Liver (tissue), 9 donors: Measurements from ENCODE around the gene CLIC5. TPM values are rescaled to one million over a fixed set of nuclear protein-coding genes. Genes with fewer than 3 reads are reported as not detected.

ENCODE experiments used
- DNase-seq: peaks from one replicate; pipeline ENCODE4 v3.0.0-alpha.2; 2017; ENCODE audit warnings: low spot score
- H3K27ac ChIP-seq, 2 donors: one replicate each; pipeline ENCODE4 v1.7.0; 2013; ENCODE audit warnings: inconsistent platforms in 2 of 2, low read length in 2 of 2, control low read depth in 1 of 2, low read depth in 1 of 2, mild to moderate bottlenecking in 1 of 2
- H3K27me3 ChIP-seq, 4 donors: one replicate each; pipeline versions ENCODE4 v1.6.1 to v1.7.0; 2013; ENCODE audit warnings: low read length in 3 of 4, inconsistent platforms in 1 of 4, mild to moderate bottlenecking in 1 of 4, moderate library complexity in 1 of 4; ENCODE audit not compliant: control insufficient read depth in 4 of 4, insufficient read depth in 4 of 4
- H3K36me3 ChIP-seq, 4 donors: one replicate each; pipeline versions ENCODE4 v1.6.1 to v1.7.0; 2013; ENCODE audit warnings: low read length in 3 of 4, mild to moderate bottlenecking in 3 of 4, low read depth in 1 of 4, moderate library complexity in 1 of 4; ENCODE audit not compliant: control insufficient read depth in 4 of 4, insufficient read depth in 3 of 4
- H3K4me1 ChIP-seq, 4 donors: one replicate each; pipeline versions ENCODE4 v1.6.1 to v1.7.0; 2013; ENCODE audit warnings: low read length in 3 of 4, mild to moderate bottlenecking in 3 of 4, moderate library complexity in 1 of 4; ENCODE audit not compliant: control insufficient read depth in 4 of 4, insufficient read depth in 4 of 4
- H3K4me3 ChIP-seq, 3 donors: one replicate each; pipeline versions ENCODE4 v1.6.1 to v1.7.0; 2013; ENCODE audit warnings: low read length in 3 of 3, control low read depth in 1 of 3, low read depth in 1 of 3, mild to moderate bottlenecking in 1 of 3
- H3K9ac ChIP-seq, 2 donors: one replicate each; pipeline ENCODE4 v1.7.0; 2013; ENCODE audit warnings: low read length in 2 of 2, mild to moderate bottlenecking in 2 of 2, moderate library complexity in 2 of 2, control low read depth in 1 of 2, low read depth in 1 of 2
- H3K9me3 ChIP-seq, 4 donors: one replicate each; pipeline versions ENCODE4 v1.6.1 to v1.7.0; 2013; ENCODE audit warnings: low read length in 3 of 4; ENCODE audit not compliant: control insufficient read depth in 4 of 4
- EGR1 ChIP-seq, 2 donors: IDR thresholded peaks; 2 replicates each; pipeline ENCODE4 v1.6.1; 2016 to 2018; ENCODE audit warnings: antibody characterized with exemption in 2 of 2, low read depth in 2 of 2
- FOXA1 ChIP-seq: IDR thresholded peaks from 2 replicates; pipeline ENCODE4 v1.6.1; 2016; ENCODE audit warnings: antibody characterized with exemption
- FOXA2 ChIP-seq: IDR thresholded peaks from 2 replicates; pipeline ENCODE4 v1.6.1; 2016; ENCODE audit warnings: antibody characterized with exemption
- GABPA ChIP-seq, 2 donors: IDR thresholded peaks in 1 of 2; conservative IDR thresholded peaks in 1 of 2; 2 replicates each; pipeline ENCODE4 v1.6.1; 2016; ENCODE audit warnings: antibody characterized with exemption in 2 of 2, mild to moderate bottlenecking in 1 of 2, moderate library complexity in 1 of 2
- HNF4A ChIP-seq, 2 donors: conservative IDR thresholded peaks; 2 replicates each; pipeline ENCODE4 v1.6.1; 2016; ENCODE audit warnings: antibody characterized with exemption in 2 of 2, mild to moderate bottlenecking in 2 of 2
- HNF4G ChIP-seq: IDR thresholded peaks from 2 replicates; pipeline ENCODE4 v1.6.1; 2016; ENCODE audit warnings: antibody characterized with exemption
- JUND ChIP-seq, 2 donors: IDR thresholded peaks; 2 replicates each; pipeline ENCODE4 v1.6.1; 2016; ENCODE audit warnings: antibody characterized with exemption in 2 of 2
- MAX ChIP-seq: IDR thresholded peaks from 2 replicates; pipeline ENCODE4 v1.6.1; 2016; ENCODE audit warnings: antibody characterized with exemption
- NR2F2 ChIP-seq: IDR thresholded peaks from 2 replicates; pipeline ENCODE4 v1.6.1; 2016; ENCODE audit warnings: antibody characterized with exemption
- RAD21 ChIP-seq, 2 donors: IDR thresholded peaks; 2 replicates each; pipeline ENCODE4 v1.6.1; 2016; ENCODE audit warnings: antibody characterized with exemption in 2 of 2, mild to moderate bottlenecking in 2 of 2
- REST ChIP-seq: IDR thresholded peaks from 2 replicates; pipeline ENCODE4 v1.6.1; 2016; ENCODE audit warnings: antibody characterized with exemption, mild to moderate bottlenecking
- RXRA ChIP-seq, 2 donors: IDR thresholded peaks; 2 replicates each; pipeline ENCODE4 v1.6.1; 2017 to 2018; ENCODE audit warnings: antibody characterized with exemption in 2 of 2, mild to moderate bottlenecking in 1 of 2
- SP1 ChIP-seq: IDR thresholded peaks from 2 replicates; pipeline ENCODE4 v1.6.1; 2018; ENCODE audit warnings: antibody characterized with exemption, mild to moderate bottlenecking
- TAF1 ChIP-seq: conservative IDR thresholded peaks from 2 replicates; pipeline ENCODE4 v1.6.1; 2016; ENCODE audit warnings: antibody characterized with exemption, mild to moderate bottlenecking
- YY1 ChIP-seq: IDR thresholded peaks from 2 replicates; pipeline ENCODE4 v1.6.1; 2016; ENCODE audit warnings: antibody characterized with exemption, mild to moderate bottlenecking
- WGBS: extraction: QIAGEN DNeasy Blood & Tissue Kit; methylation state at CpG from one replicate; pipeline ENCODE4 v1.1.7; 2013; 5-methylcytosine and 5-hydroxymethylcytosine counted together
- polyA plus RNA-seq, 2 donors: library from polyadenylated mRNA; stranded (reverse) in 1 of 2; unstranded in 1 of 2; fragments of 200-250 nt in 1 of 2; fragments of >200 nt in 1 of 2; fragmentation: Nextera tagmentation in 1 of 2; extraction: Ambion mirVana in 1 of 2; gene quantifications; one replicate each; pipeline versions ENCODE4 v1.2.1 to v1.2.3, GENCODE V29; 2013 to 2015
- total RNA-seq, 2 donors: library from RNA; depleted of rRNA; stranded (reverse); fragments of >200 nt; gene quantifications; one replicate each; pipeline ENCODE4 v1.2.3, GENCODE V29; 2014
- TF ChIP-seq, protein P1 (sequence below): fragments of 150-350 bp; IDR thresholded peaks from 2 replicates; pipeline ENCODE4 v1.5.1; 2017; ENCODE audit warnings: improper control_type of control experiment, low read depth, low read length; ENCODE audit not compliant: missing input control
- TF ChIP-seq, protein P2 (sequence below): IDR thresholded peaks from 2 replicates; pipeline ENCODE4 v1.6.1; 2016; ENCODE audit warnings: antibody characterized with exemption
- TF ChIP-seq, protein P3 (sequence below): IDR thresholded peaks from 2 replicates; pipeline ENCODE4 v1.6.1; 2016; ENCODE audit warnings: antibody characterized with exemption
- donor health status: healthy.
- donor health status: healthy.
- donor health status: healthy.
- donor health status: healthy.
- donor health status: healthy.

Gene CLIC5
- total and polyA plus RNA-seq, 4 donors = 0.05 to 0.33 (median 0.14) TPM

- TF ChIP-seq REST (no peak), YY1 (no peak), GABPA (IDR thresholded peaks at IDR 0.05 in 1 of 2, conservative IDR thresholded peaks at IDR 0.05 in 1 of 2) (no peak), HNF4G (no peak)
- TF ChIP-seq, protein P1, sequence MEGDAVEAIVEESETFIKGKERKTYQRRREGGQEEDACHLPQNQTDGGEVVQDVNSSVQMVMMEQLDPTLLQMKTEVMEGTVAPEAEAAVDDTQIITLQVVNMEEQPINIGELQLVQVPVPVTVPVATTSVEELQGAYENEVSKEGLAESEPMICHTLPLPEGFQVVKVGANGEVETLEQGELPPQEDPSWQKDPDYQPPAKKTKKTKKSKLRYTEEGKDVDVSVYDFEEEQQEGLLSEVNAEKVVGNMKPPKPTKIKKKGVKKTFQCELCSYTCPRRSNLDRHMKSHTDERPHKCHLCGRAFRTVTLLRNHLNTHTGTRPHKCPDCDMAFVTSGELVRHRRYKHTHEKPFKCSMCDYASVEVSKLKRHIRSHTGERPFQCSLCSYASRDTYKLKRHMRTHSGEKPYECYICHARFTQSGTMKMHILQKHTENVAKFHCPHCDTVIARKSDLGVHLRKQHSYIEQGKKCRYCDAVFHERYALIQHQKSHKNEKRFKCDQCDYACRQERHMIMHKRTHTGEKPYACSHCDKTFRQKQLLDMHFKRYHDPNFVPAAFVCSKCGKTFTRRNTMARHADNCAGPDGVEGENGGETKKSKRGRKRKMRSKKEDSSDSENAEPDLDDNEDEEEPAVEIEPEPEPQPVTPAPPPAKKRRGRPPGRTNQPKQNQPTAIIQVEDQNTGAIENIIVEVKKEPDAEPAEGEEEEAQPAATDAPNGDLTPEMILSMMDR = no peak
Measured at GRCh38 chr6:45998524-45998923, 17.1 kb downstream of the CLIC5 start (continued).

GRCh38 chr6:45997875-45998506, 17.7 kb downstream of the CLIC5 start:
- Histone ChIP-seq H3K36me3 (no peaks in the 10 kb centered on the region), H3K4me3 (no peak overlapping the region), H3K27ac (no peak overlapping the region), H3K4me1 (no peaks in the 10 kb centered on the region), H3K27me3 (no peaks in the 10 kb centered on the region), H3K9ac (no peak overlapping the region), H3K9me3 (no peaks in the 10 kb centered on the region)
- TF ChIP-seq RAD21 (IDR thresholded peaks at IDR 0.05) (no peak), REST (no peak), GABPA (IDR thresholded peaks at IDR 0.05 in 1 of 2, conservative IDR thresholded peaks at IDR 0.05 in 1 of 2) (no peak), HNF4A (conservative IDR thresholded peaks at IDR 0.05) (no peak), TAF1 (no peak), SP1 (no peak), FOXA2 (no peak), EGR1 (IDR thresholded peaks at IDR 0.05; ENCODE audit: low read depth in 2 of 2) (no peak), FOXA1 (no peak), NR2F2 (no peak), JUND (IDR thresholded peaks at IDR 0.05) (no peak), RXRA (IDR thresholded peaks at IDR 0.05) (no peak), MAX (no peak), HNF4G (no peak), YY1 (no peak)
- TF ChIP-seq, protein P1 = no peak
- TF ChIP-seq, protein P2, sequence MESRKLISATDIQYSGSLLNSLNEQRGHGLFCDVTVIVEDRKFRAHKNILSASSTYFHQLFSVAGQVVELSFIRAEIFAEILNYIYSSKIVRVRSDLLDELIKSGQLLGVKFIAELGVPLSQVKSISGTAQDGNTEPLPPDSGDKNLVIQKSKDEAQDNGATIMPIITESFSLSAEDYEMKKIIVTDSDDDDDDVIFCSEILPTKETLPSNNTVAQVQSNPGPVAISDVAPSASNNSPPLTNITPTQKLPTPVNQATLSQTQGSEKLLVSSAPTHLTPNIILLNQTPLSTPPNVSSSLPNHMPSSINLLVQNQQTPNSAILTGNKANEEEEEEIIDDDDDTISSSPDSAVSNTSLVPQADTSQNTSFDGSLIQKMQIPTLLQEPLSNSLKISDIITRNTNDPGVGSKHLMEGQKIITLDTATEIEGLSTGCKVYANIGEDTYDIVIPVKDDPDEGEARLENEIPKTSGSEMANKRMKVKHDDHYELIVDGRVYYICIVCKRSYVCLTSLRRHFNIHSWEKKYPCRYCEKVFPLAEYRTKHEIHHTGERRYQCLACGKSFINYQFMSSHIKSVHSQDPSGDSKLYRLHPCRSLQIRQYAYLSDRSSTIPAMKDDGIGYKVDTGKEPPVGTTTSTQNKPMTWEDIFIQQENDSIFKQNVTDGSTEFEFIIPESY = no peak
- TF ChIP-seq, protein P3, sequence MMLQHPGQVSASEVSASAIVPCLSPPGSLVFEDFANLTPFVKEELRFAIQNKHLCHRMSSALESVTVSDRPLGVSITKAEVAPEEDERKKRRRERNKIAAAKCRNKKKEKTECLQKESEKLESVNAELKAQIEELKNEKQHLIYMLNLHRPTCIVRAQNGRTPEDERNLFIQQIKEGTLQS = no peak
- WGBS = 84% methylated on average over 5 of the region's 5 CpGs
- no peak for DNase-seq
